Transverse colon (tissue), 3 donors: ENCODE data around the gene UPB1.

Experiments used
- EP300 ChIP-seq: sonication (generic); formaldehyde crosslinking; IDR thresholded peaks from one replicate; pipeline ENCODE4 v1.6.1; 2017; ENCODE audit warnings: antibody characterized with exemption, low read depth
- POLR2A ChIP-seq: fragments of 450-650 bp; IDR thresholded peaks from one replicate; pipeline ENCODE4 v1.6.1; 2016; ENCODE audit warnings: antibody characterized with exemption, mild to moderate bottlenecking, moderate library complexity
- TF ChIP-seq, protein P1 (sequence below), 5 experiments: fragments of 200-600 bp in 3 of 5; fragments of 450-650 bp in 2 of 5; sonication (generic) in 3 of 5; IDR thresholded peaks; 1 replicate in 2 of 5; 2 replicates in 3 of 5; pipeline ENCODE4 v1.5.1; 2016 to 2017; ENCODE audit warnings: antibody characterized with exemption in 5 of 5, inconsistent platforms in 3 of 5, mild to moderate bottlenecking in 2 of 5, moderate library complexity in 1 of 5

DNA sequence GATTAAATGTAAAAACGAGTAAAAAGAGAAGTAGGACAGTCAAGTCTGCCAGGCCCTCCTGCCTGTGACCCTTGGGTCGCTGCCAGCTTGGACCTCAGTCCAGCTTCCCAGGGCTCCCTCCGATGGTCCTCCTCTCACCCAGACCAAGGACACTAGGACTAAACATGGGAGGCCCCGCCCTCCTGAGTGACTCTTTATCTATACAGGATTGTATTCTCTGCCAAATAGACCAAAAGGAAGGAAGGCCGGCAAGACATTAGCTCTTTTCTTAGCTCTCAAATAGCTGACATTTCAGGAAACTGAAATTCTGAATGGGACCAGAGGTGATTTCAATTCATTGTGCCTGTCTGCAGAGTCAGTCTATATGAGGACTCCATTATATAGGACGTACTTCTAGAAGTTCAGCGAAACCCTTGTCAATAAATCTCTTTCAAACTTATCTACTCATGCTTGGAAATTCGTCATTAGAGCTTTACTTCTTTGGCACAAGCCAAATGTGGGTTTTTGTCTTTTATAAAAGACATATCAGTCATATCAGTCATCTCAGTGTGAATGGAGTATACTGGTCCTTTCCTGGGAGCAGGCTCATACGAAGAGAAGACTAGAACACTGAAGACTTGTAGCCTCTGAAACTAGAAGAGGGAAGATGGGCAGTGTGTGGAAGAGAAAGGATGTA is 39.2 kb upstream of the UPB1 start:
- TF ChIP-seq, protein P1, sequence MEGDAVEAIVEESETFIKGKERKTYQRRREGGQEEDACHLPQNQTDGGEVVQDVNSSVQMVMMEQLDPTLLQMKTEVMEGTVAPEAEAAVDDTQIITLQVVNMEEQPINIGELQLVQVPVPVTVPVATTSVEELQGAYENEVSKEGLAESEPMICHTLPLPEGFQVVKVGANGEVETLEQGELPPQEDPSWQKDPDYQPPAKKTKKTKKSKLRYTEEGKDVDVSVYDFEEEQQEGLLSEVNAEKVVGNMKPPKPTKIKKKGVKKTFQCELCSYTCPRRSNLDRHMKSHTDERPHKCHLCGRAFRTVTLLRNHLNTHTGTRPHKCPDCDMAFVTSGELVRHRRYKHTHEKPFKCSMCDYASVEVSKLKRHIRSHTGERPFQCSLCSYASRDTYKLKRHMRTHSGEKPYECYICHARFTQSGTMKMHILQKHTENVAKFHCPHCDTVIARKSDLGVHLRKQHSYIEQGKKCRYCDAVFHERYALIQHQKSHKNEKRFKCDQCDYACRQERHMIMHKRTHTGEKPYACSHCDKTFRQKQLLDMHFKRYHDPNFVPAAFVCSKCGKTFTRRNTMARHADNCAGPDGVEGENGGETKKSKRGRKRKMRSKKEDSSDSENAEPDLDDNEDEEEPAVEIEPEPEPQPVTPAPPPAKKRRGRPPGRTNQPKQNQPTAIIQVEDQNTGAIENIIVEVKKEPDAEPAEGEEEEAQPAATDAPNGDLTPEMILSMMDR (IDR thresholded peaks at IDR 0.05): no peak
- TF ChIP-seq EP300 (no peak), POLR2A (no peak)
